Natural killer cell treated with Interleukin-12 subunit alpha and Interleukin-12 subunit beta and Interleukin-15 and Interleukin-18, amount 100 ng/mL, for 72 hours (primary cell): ENCODE results near the gene POU3F1. TPM values are rescaled to one million over a fixed set of nuclear protein-coding genes. Genes with fewer than 3 reads are reported as not detected.

Source experiments
- ATAC-seq, 2 donors: fragments of 150-1000 bp; cut with Tn5 transposase in 1 of 2; sonication (Bioruptor Pico), chemical (Tn5 transposase) in 1 of 2; 2 replicates each; pipeline ENCODE4 v1.10.0; 2021
- DNase-seq: peaks from one replicate; pipeline ENCODE4 v3.0.0; 2022; ENCODE audit warnings: low spot score
- H3K27ac Mint-ChIP-seq, 2 donors: 1 replicate in 1 of 2; 2 replicates in 1 of 2; pipeline ENCODE4 v1.8.0; 2022; ENCODE audit warnings: mixed read lengths in 2 of 2, mild to moderate bottlenecking in 1 of 2, moderate library complexity in 1 of 2
- H3K27me3 Mint-ChIP-seq, 2 donors: 1 replicate in 1 of 2; 2 replicates in 1 of 2; pipeline ENCODE4 v1.8.0; 2022; ENCODE audit warnings: mixed read lengths in 2 of 2
- H3K36me3 Mint-ChIP-seq: one replicate; pipeline ENCODE4 v1.8.0; 2022; ENCODE audit warnings: mixed read lengths
- H3K4me1 Mint-ChIP-seq, 2 donors: 1 replicate in 1 of 2; 2 replicates in 1 of 2; pipeline ENCODE4 v1.8.0; 2022; ENCODE audit warnings: low read depth in 2 of 2, mixed read lengths in 2 of 2, mild to moderate bottlenecking in 1 of 2
- H3K4me3 Mint-ChIP-seq: one replicate; pipeline ENCODE4 v1.8.0; 2022; ENCODE audit warnings: mixed read lengths
- H3K9me3 Mint-ChIP-seq: 2 replicates; pipeline ENCODE4 v1.8.0; 2022; ENCODE audit warnings: mixed read lengths
- total RNA-seq, 2 donors: library from RNA; stranded (reverse); gene quantifications; one replicate each; pipeline ENCODE4 v1.2.3, GENCODE V29; 2022

The POU3F1 gene
- total RNA-seq, 2 donors from 2014 or later = 0.50 to 0.93 TPM

GRCh38 chr1:38083541-38083940 is 36.9 kb upstream of the POU3F1 start:
- Mint-ChIP-seq H3K27me3 (peaks cover 3 to 8% of the 10 kb centered on the region in 2 donors), H3K9me3 (no peaks in the 10 kb centered on the region), H3K4me3 (no peak overlapping the region), H3K27ac (no peak overlapping the region), H3K4me1 (no peaks in the 10 kb centered on the region), H3K36me3 (no peaks in the 10 kb centered on the region)
- ATAC-seq (no peak), DNase-seq (no peak)

- no peaks in the 10 kb centered on the region for H3K9me3 Mint-ChIP-seq
- no peaks in the 10 kb centered on the region for H3K36me3 Mint-ChIP-seq
- no peak overlapping the region for H3K27ac Mint-ChIP-seq
- peaks cover 2 to 3% of the 10 kb centered on the region in 2 donors for H3K27me3 Mint-ChIP-seq
- ATAC-seq = no peak
- no peak for DNase-seq
- no peaks in the 10 kb centered on the region for H3K4me1 Mint-ChIP-seq
- H3K4me3 Mint-ChIP-seq = no peak overlapping the region
Observed at GRCh38 chr1:38082769-38083263, 36.2 kb upstream of the POU3F1 start.

- H3K27ac Mint-ChIP-seq = no peak overlapping the region
- no peak for ATAC-seq
- H3K27me3 Mint-ChIP-seq = peaks cover 0 to 3% of the 10 kb centered on the region in 2 donors
- no peaks in the 10 kb centered on the region for H3K4me1 Mint-ChIP-seq
- H3K9me3 Mint-ChIP-seq = no peaks in the 10 kb centered on the region
- H3K4me3 Mint-ChIP-seq = no peak overlapping the region
- DNase-seq = no peak
- H3K36me3 Mint-ChIP-seq = no peaks in the 10 kb centered on the region
Observed at GRCh38 chr1:38079019-38079418, 32.4 kb upstream of the POU3F1 start.

- Mint-ChIP-seq H3K4me3 (no peak overlapping the region), H3K9me3 (no peaks in the 10 kb centered on the region), H3K27ac (no peak overlapping the region), H3K36me3 (no peaks in the 10 kb centered on the region), H3K27me3 (peaks cover 10 to 15% of the 10 kb centered on the region in 2 donors), H3K4me1 (no peaks in the 10 kb centered on the region)
- DNase-seq (no peak), ATAC-seq (no peak)
Observed at GRCh38 chr1:38077523-38078147, 31.0 kb upstream of the POU3F1 start.

DNA sequence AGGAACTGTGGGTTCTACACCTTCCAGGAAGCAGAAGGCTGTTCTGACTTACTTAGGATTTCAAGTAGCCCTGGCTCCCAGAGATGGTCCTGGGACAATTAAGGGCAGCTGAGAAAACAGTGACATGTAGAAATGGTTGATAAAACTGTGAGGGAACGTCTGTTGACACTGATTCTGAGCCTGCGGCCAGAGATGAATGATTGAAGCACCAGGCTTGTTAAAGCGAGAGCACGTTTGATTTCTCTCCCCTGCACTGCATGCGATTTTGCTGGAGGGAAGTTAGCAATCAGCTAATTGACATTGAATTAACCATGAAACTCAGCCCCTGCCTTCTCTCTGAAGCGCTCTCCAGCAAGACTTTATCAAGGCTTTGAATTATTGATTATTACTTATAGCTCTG is 29.9 kb upstream of the POU3F1 start:
- Mint-ChIP-seq H3K9me3 (no peaks in the 10 kb centered on the region), H3K27me3 (peaks cover 20 to 24% of the 10 kb centered on the region in 2 donors), H3K4me3 (no peak overlapping the region), H3K4me1 (no peaks in the 10 kb centered on the region), H3K27ac (no peak overlapping the region), H3K36me3 (no peaks in the 10 kb centered on the region)
- no peak for ATAC-seq
- no peak for DNase-seq

GRCh38 chr1:38076038-38076437 is 29.4 kb upstream of the POU3F1 start:
- Mint-ChIP-seq H3K36me3 (no peaks in the 10 kb centered on the region), H3K27me3 (peaks cover 20 to 25% of the 10 kb centered on the region in 2 donors), H3K4me3 (no peak overlapping the region), H3K9me3 (no peaks in the 10 kb centered on the region), H3K4me1 (no peaks in the 10 kb centered on the region), H3K27ac (no peak overlapping the region)
- DNase-seq = no peak
- peak in 1 of 2 donors; percentile 46 for ATAC-seq

DNA sequence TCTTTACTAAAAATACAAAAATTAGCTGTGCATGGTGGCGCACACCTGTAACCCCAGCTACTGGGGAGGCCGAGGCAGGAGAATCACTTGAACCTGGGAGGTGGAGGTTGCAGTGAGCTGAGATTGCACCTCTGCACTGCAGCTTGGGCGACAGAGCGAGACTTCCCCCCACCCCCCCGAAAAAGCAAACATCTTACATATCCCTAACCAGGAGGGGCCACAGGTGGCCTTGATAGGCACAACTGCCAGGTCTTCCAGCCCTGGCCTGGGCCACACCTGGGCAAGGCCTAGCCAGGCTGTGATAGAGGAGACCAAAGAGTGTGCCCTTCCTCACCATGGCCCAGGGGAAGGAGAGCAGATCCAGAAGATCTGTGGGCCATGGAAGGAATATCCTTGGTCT is 28.6 kb upstream of the POU3F1 start:
- no peak overlapping the region for H3K4me3 Mint-ChIP-seq
- DNase-seq (no peak), ATAC-seq (no peak)
- peaks cover 27 to 28% of the 10 kb centered on the region in 2 donors for H3K27me3 Mint-ChIP-seq
- H3K9me3 Mint-ChIP-seq = no peaks in the 10 kb centered on the region
- no peaks in the 10 kb centered on the region for H3K36me3 Mint-ChIP-seq
- no peak overlapping the region for H3K27ac Mint-ChIP-seq
- no peaks in the 10 kb centered on the region for H3K4me1 Mint-ChIP-seq

- no peaks in the 10 kb centered on the region for H3K4me1 Mint-ChIP-seq
- no peak overlapping the region for H3K27ac Mint-ChIP-seq
- H3K9me3 Mint-ChIP-seq = no peaks in the 10 kb centered on the region
- no peak overlapping the region for H3K4me3 Mint-ChIP-seq
- H3K36me3 Mint-ChIP-seq = no peaks in the 10 kb centered on the region
- DNase-seq (no peak), ATAC-seq (no peak)
- H3K27me3 Mint-ChIP-seq = peaks cover 29 to 36% of the 10 kb centered on the region in 2 donors
Observed at GRCh38 chr1:38074302-38074677, 27.7 kb upstream of the POU3F1 start.

DNA sequence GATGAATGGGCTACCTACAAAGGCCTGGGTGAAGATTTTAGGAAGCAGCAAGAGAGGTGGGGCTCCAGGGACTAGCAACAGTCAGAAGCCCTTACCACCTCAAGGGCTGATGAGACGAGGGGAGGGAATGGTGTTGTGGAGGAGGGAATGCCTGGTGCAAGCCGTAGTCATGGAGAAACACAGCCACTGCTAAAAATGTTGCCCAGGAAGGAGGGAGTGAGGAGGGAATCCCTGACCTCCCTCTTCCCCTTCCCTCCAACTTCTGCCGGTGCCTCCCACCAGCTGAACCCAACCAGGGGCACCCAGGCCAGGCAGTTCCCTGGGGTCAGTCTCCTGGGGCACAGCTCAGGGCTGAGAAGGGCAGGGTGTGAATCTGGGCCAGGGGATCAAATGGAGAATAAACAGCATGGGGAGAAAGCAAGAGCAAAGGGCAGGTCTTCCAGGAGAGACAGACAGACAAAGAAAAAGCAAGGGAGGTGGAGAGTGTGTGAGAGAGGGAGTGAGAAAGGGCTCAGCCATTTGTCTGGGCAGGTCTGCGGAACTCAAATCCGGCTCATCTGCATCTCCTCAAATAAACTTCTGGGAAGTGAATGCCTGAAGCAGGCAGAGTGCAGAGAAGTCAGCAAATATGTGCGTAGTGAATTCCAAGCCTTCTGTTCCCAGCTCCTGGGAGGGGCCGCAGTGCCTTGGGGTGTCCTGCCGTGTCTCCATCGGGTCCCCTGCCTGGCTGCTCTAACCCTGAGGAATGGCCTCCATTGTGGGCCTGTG is 27.1 kb upstream of the POU3F1 start:
- Mint-ChIP-seq H3K36me3 (no peaks in the 10 kb centered on the region), H3K9me3 (no peaks in the 10 kb centered on the region), H3K4me1 (no peaks in the 10 kb centered on the region), H3K4me3 (no peak overlapping the region), H3K27ac (no peak overlapping the region), H3K27me3 (peaks cover 29 to 37% of the 10 kb centered on the region in 2 donors)
- no peak for ATAC-seq
- DNase-seq = no peak

- DNase-seq = no peak
- no peaks in the 10 kb centered on the region for H3K4me1 Mint-ChIP-seq
- no peak overlapping the region for H3K4me3 Mint-ChIP-seq
- no peaks in the 10 kb centered on the region for H3K36me3 Mint-ChIP-seq
- H3K9me3 Mint-ChIP-seq = no peaks in the 10 kb centered on the region
- no peak overlapping the region for H3K27ac Mint-ChIP-seq
- peaks cover 33 to 41% of the 10 kb centered on the region in 2 donors for H3K27me3 Mint-ChIP-seq
- no peak for ATAC-seq
Observed at GRCh38 chr1:38072858-38073257, 26.3 kb upstream of the POU3F1 start.

DNA sequence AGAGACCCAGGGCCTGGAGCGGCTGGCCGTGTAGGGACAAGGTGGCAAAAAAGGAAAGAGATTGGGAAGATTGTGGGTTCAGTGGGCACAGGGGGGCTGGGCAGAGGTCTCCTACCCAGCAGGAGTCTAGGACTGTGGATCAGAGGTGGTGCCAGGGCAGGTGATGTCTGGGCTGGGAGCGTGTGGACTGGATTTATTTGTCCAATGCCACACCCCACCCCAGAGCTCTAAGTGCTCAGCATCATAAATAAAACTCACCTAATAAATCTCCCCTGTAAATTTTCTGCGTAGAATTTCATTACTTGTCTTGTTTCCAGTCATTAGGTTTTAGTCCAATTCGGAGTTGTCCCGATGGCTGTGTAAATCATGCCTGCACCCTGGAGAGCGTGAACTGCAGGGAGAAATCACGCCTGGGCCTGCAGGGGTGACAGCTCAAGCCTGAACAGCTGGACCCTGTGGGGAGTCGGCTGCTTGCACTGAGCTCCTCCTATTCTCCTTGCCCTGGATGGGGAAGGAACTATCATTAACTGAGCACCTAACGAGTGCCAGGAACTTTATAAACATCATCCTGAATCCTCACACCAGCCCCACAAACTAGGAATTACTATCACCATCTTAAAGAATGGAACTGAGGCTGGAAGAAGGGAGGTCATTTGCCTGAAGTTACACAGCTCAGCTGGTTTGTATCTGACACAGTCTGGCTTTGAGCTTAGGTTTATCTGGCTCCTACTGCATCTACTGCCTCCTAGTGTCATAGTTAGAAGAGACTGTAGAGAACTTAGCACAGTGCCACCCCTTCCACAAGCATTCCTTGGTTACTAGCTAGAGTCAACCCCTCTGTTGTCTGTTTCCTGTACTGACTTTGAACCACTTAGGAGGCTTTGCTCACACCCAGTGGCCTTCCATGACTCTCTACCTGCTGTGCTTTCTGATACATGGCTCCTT is 25.0 kb upstream of the POU3F1 start:
- no peaks in the 10 kb centered on the region for H3K36me3 Mint-ChIP-seq
- H3K4me1 Mint-ChIP-seq = no peaks in the 10 kb centered on the region
- no peaks in the 10 kb centered on the region for H3K9me3 Mint-ChIP-seq
- H3K27me3 Mint-ChIP-seq = peaks cover 40 to 51% of the 10 kb centered on the region in 2 donors
- H3K27ac Mint-ChIP-seq = no peak overlapping the region
- H3K4me3 Mint-ChIP-seq = no peak overlapping the region
- peak in 1 of 2 donors; percentile 45 for ATAC-seq
- peak; percentile 58 for DNase-seq

DNA sequence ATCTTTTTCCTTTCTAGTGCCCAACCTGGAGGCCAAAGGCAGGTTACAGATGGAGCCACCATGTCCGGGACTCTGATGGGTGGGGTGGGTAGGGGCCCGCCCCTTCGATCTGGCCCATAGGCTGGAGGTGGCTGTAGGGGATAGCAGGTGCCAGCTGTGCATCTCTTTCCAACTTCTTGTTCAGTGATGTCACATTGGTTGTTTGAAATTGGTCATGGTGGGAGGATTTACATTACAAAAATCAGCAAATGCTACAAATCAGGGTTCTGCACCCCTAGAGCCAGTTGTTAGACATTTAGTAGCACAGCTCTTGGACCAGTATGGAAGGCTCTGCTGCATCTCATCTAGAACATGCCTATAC is 22.4 kb upstream of the POU3F1 start:
- peaks cover 42 to 51% of the 10 kb centered on the region in 2 donors for H3K27me3 Mint-ChIP-seq
- no peaks in the 10 kb centered on the region for H3K4me1 Mint-ChIP-seq
- no peak overlapping the region for H3K27ac Mint-ChIP-seq
- no peaks in the 10 kb centered on the region for H3K36me3 Mint-ChIP-seq
- ATAC-seq (no peak), DNase-seq (peak; percentile 0)
- no peak overlapping the region for H3K4me3 Mint-ChIP-seq
- no peaks in the 10 kb centered on the region for H3K9me3 Mint-ChIP-seq

DNA sequence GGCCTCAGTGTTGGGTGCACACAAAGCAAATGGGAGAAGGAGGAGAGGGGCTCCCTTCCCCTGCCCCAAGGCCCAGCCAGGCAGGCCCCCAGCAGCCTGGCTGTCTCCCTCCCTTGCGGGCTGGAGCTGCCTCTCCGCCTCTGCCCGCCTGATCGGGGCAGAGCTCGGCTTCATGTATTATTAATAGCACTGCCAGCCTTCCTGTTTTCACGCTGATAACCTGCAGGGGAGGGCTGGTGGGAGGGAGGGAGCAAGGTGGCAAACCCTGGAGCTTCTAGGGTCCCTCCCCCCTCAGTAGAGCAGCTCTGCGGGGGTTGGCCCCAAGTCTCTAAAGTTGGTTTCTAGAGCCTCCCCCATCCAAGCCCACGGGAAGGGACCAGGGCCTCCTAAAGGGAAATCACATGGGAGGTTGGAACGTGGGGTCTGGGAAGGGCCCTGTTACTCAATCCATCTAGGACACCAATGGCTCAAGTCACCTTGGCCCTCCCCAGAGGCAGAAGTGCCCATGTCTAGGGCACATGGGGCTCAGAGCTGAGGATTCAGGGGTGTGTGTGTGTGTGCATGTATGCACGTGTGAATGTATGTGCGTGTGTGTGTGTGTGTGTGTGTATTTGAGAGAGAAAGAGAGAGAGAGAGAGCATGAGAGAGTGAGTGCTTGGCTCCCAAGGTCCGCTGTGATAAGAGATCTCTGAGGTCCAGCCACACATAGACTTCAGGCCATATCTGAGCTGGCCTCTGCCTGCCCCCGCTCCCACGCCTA is 21.8 kb upstream of the POU3F1 start:
- peak in 1 of 2 donors; percentile 40 for ATAC-seq
- DNase-seq = peak; percentile 44
- H3K9me3 Mint-ChIP-seq = no peaks in the 10 kb centered on the region
- no peak overlapping the region for H3K4me3 Mint-ChIP-seq
- no peak overlapping the region for H3K27ac Mint-ChIP-seq
- H3K36me3 Mint-ChIP-seq = no peaks in the 10 kb centered on the region
- peaks cover 41 to 48% of the 10 kb centered on the region in 2 donors for H3K27me3 Mint-ChIP-seq
- no peaks in the 10 kb centered on the region for H3K4me1 Mint-ChIP-seq
